ENCODE measurements around the gene RHOH. TPM values are rescaled to one million over a fixed set of nuclear protein-coding genes. Genes with fewer than 3 reads are reported as not detected.

RHOH gene
- polyA plus RNA-seq, 1 donor (not counting 4 experiments of a cell fraction or from before 2014, with no cell fraction given): 0.04 TPM

DNA sequence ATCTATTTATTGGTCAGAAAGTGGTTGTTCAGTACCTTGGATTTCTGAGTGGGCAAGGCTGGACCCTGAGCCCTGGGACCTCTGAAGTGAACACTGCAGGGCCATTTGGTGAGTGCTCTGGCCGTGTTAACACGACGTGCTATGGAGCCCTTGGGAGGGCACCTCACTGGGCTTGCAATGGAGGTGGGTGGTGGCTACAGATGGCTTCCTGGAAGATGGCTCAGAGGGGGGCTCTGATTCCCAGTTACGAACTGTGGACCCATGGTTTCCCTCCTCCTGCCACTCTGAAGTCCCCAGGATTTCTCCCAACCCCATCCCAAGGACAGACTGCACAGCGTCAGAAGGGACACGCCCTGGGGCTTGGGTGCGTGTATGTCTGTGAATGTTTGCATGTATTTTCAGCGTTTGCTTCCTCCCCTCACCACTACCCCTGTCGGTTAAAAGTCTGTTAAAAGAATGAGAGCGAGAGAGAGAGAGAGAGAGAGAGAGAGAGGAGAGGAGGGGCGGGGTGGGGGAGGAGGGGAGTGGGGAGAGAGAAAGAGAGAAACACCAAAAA, 3.7 kb upstream of the RHOH start:
- Histone ChIP-seq H3K4me2 (ENCODE audit: control insufficient read depth, extremely low read depth, insufficient read depth, low read depth, low read length) (no peak overlapping the region), H3K79me2 (ENCODE audit: control insufficient read depth, insufficient read depth, low read length) (no peaks in the 10 kb centered on the region), H3K9me1 (ENCODE audit: control insufficient read depth, extremely low read depth, insufficient read depth, low read length) (no peaks in the 10 kb centered on the region), H2AFZ (ENCODE audit: control insufficient read depth, low read length) (no peak overlapping the region), H4K20me1 (ENCODE audit: control insufficient read depth, extremely low read depth, insufficient read depth, low read length) (no peaks in the 10 kb centered on the region), H3K36me3 (ENCODE audit: control insufficient read depth in 2 of 2, extremely low read depth in 1 of 2, insufficient read depth in 2 of 2, low read length in 2 of 2) (no peaks in the 10 kb centered on the region), H3K9me3 (ENCODE audit: control insufficient read depth, low read depth, low read length) (no peaks in the 10 kb centered on the region), H3K27ac (ENCODE audit: control insufficient read depth, insufficient read depth, low read length) (no peak overlapping the region), H3K27me3 (ENCODE audit: control insufficient read depth, extremely low read depth, insufficient read depth, low read length) (no peaks in the 10 kb centered on the region), H3K4me1 (ENCODE audit: control insufficient read depth, extremely low read depth, insufficient read depth, low read length) (peaks cover 5% of the 10 kb centered on the region), H3K4me3 (ENCODE audit: control insufficient read depth in 2 of 3, extremely low read depth in 1 of 3, insufficient read depth in 2 of 3, low read depth in 1 of 3, low read length in 3 of 3) (no peak overlapping the region), H3K9ac (ENCODE audit: control insufficient read depth, extremely low read depth, insufficient read depth, low read length) (no peak overlapping the region)
- TF ChIP-seq EZH2 (IDR thresholded peaks at IDR 0.05; ENCODE audit: low read length): no peak
- TF ChIP-seq, protein P1, sequence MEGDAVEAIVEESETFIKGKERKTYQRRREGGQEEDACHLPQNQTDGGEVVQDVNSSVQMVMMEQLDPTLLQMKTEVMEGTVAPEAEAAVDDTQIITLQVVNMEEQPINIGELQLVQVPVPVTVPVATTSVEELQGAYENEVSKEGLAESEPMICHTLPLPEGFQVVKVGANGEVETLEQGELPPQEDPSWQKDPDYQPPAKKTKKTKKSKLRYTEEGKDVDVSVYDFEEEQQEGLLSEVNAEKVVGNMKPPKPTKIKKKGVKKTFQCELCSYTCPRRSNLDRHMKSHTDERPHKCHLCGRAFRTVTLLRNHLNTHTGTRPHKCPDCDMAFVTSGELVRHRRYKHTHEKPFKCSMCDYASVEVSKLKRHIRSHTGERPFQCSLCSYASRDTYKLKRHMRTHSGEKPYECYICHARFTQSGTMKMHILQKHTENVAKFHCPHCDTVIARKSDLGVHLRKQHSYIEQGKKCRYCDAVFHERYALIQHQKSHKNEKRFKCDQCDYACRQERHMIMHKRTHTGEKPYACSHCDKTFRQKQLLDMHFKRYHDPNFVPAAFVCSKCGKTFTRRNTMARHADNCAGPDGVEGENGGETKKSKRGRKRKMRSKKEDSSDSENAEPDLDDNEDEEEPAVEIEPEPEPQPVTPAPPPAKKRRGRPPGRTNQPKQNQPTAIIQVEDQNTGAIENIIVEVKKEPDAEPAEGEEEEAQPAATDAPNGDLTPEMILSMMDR (optimal IDR thresholded peaks at IDR 0.05 in 1 of 3, IDR thresholded peaks at IDR 0.05 in 1 of 3, conservative IDR thresholded peaks at IDR 0.05 in 1 of 3; ENCODE audit: extremely low read depth in 1 of 3, insufficient read depth in 2 of 3, low read length in 3 of 3): no peak
- dilution Hi-C loops (cut with MboI; ENCODE audit: extremely low pct_ligation_motif_present, low sequenced_read_pairs): no loop called here
- DNase-seq (ENCODE audit: low read depth, low spot score): no peak
- FAIRE-seq: no peak

DNA sequence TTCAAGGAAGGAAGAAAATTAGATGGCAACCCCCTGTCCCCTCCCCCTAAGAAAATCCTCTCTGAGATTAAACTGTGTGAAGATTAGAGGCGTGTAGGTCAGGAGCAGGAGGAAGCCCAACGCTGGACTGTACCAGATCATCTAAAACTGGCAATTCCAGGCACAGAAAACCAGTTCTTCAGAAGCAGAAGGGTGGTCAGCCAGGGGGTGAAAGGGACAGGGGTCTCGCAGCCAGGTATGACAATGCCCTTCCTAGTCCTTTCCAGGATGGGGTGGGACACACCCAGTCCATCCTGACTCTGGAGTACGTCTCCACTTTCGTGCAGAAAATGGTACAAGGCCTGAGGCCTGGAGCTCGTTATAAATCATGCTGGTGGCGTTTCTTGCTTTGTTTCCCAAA, 3.3 kb upstream of the RHOH start:
- no peak overlapping the region for H3K4me3 ChIP-seq (ENCODE audit: control insufficient read depth in 2 of 3, extremely low read depth in 1 of 3, insufficient read depth in 2 of 3, low read depth in 1 of 3, low read length in 3 of 3)
- dilution Hi-C loops (cut with MboI; ENCODE audit: extremely low pct_ligation_motif_present, low sequenced_read_pairs): no loop called here
- H3K4me1 ChIP-seq (ENCODE audit: control insufficient read depth, extremely low read depth, insufficient read depth, low read length): peaks cover 5% of the 10 kb centered on the region

More for the DNA sequence above, 3.3 kb upstream of the RHOH start:
- Histone ChIP-seq H2AFZ (ENCODE audit: control insufficient read depth, low read length) (no peak overlapping the region), H3K4me2 (ENCODE audit: control insufficient read depth, extremely low read depth, insufficient read depth, low read depth, low read length) (no peak overlapping the region), H3K27ac (ENCODE audit: control insufficient read depth, insufficient read depth, low read length) (no peak overlapping the region), H3K9ac (ENCODE audit: control insufficient read depth, extremely low read depth, insufficient read depth, low read length) (no peak overlapping the region), H3K27me3 (ENCODE audit: control insufficient read depth, extremely low read depth, insufficient read depth, low read length) (no peaks in the 10 kb centered on the region), H3K79me2 (ENCODE audit: control insufficient read depth, insufficient read depth, low read length) (no peaks in the 10 kb centered on the region), H4K20me1 (ENCODE audit: control insufficient read depth, extremely low read depth, insufficient read depth, low read length) (no peaks in the 10 kb centered on the region), H3K9me3 (ENCODE audit: control insufficient read depth, low read depth, low read length) (no peaks in the 10 kb centered on the region), H3K36me3 (ENCODE audit: control insufficient read depth in 2 of 2, extremely low read depth in 1 of 2, insufficient read depth in 2 of 2, low read length in 2 of 2) (no peaks in the 10 kb centered on the region), H3K9me1 (ENCODE audit: control insufficient read depth, extremely low read depth, insufficient read depth, low read length) (no peaks in the 10 kb centered on the region)
- FAIRE-seq (no peak), DNase-seq (ENCODE audit: low read depth, low spot score) (no peak)
- TF ChIP-seq, protein P1 (optimal IDR thresholded peaks at IDR 0.05 in 1 of 3, IDR thresholded peaks at IDR 0.05 in 1 of 3, conservative IDR thresholded peaks at IDR 0.05 in 1 of 3; ENCODE audit: extremely low read depth in 1 of 3, insufficient read depth in 2 of 3, low read length in 3 of 3): no peak
- no peak for TF ChIP-seq EZH2 (IDR thresholded peaks at IDR 0.05; ENCODE audit: low read length)

Measured in keratinocyte (primary cell).